ENCODE measurements around the gene TNFSF12. TPM values are rescaled to one million over a fixed set of nuclear protein-coding genes. Genes with fewer than 3 reads are reported as not detected.
"Not testable (repeated sequence)": the region's sequence is repeated elsewhere in the genome, so short reads cannot be mapped to it uniquely, and the experiment has no call there.

TNFSF12 gene
- total and polyA plus RNA-seq, 12 donors: 3.3 to 134 (median 54.7) TPM

GRCh38 chr17:7593296-7593695, 44.4 kb downstream of the TNFSF12 start:
- Histone ChIP-seq H3K36me3 (replicated peaks in 1 of 2) (peaks cover 0 to 75% of the 10 kb centered on the region in 2 donors), H3K4me3 (no peak overlapping the region), H3K27me3 (no peaks in the 10 kb centered on the region), H3K27ac (no peak overlapping the region), H3K9me3 (replicated peaks in 1 of 3) (no peaks in the 10 kb centered on the region), H3K4me1 (replicated peaks in 1 of 2) (peaks cover 0 to 10% of the 10 kb centered on the region in 2 donors)
- no peak for TF ChIP-seq CTCF (IDR thresholded peaks at IDR 0.05)
- TF ChIP-seq POLR2A (IDR thresholded peaks at IDR 0.05): no peak
- DNase-seq: no peak
- WGBS, 4 donors: 83 to 91% (median 86%) methylated on average over 12 of the region's 12 CpGs
- intact Hi-C loops (cut with DNase I): no loop called here

GRCh38 chr17:7597561-7597960, 48.7 kb downstream of the TNFSF12 start:
- DNase-seq; H3K27me3 ChIP-seq; intact Hi-C loops (cut with DNase I); H3K27ac ChIP-seq; H3K4me1 ChIP-seq (replicated peaks in 1 of 2); H3K4me3 ChIP-seq; H3K9me3 ChIP-seq (replicated peaks in 1 of 3): not testable (repeated sequence)
- WGBS, 4 donors: 51 to 83% (median 72%) methylated on average over 5 of the region's 5 CpGs
- peaks cover 0 to 97% of the 10 kb centered on the region in 2 donors for H3K36me3 ChIP-seq (replicated peaks in 1 of 2)

DNA sequence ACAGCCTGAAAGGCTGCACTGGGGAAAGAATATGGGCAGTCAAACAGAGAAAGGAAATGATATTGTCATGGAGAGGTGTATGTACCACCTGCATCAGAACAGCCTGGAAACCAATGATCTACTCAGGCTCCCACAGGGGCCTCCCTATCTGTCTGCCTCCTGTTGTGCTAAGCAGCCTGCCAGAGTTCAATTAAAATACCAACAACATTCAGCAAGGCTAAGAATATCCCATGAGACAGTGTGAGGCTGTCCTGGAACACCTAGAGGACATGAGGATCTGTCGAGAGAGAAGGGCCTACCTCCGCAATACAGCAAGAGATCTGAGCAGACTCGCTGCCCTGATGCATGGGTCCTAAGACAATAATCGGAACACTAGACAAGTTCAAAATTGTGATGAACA, 57.4 kb downstream of the TNFSF12 start:
- intact Hi-C loops (cut with DNase I): no loop called here
- no peak for DNase-seq
- H3K27me3 ChIP-seq: no peaks in the 10 kb centered on the region
- TF ChIP-seq CTCF (IDR thresholded peaks at IDR 0.05): no peak
- TF ChIP-seq POLR2A (IDR thresholded peaks at IDR 0.05): no peak
- peaks cover 0 to 56% of the 10 kb centered on the region in 2 donors for H3K36me3 ChIP-seq (replicated peaks in 1 of 2)
- peaks cover 3 to 24% of the 10 kb centered on the region in 2 donors for H3K4me1 ChIP-seq (replicated peaks in 1 of 2)
- no peak overlapping the region for H3K27ac ChIP-seq
- H3K9me3 ChIP-seq (replicated peaks in 1 of 3): no peaks in the 10 kb centered on the region
- WGBS, 4 donors: 85 to 95% (median 90%) methylated on average over 4 of the region's 4 CpGs
- no peak overlapping the region for H3K4me3 ChIP-seq

Small RNAs within 50 kb of the gene (small RNA-seq; reads per million reads assigned to genes)
- gene CD68 (0 reads per million in 2 donors), gene RF00019 (0 reads per million in 2 donors), gene SNORA48 (0 reads per million in 2 donors), gene SNORD10 (0 reads per million in 2 donors)

Other genes starting within 250 kb of the TNFSF12 start
Only the 30 nearest of the 32 such genes appear.
- 10 to 100 TPM; 10.4 to 46.9 (median 25.0) TPM for gene NEURL4, start 219.7 kb upstream of the TNFSF12 start, total RNA-seq
- gene NEURL4, start 219.7 kb upstream of the TNFSF12 start, polyA plus RNA-seq: 100 to 1,000 TPM in 1 of 3 donors, 10 to 100 TPM in 1, 1 to 10 TPM in 1; 8.7 to 111 (median 45.5) TPM
- gene ACAP1, start 212.5 kb upstream of the TNFSF12 start, total RNA-seq: 10 to 100 TPM in 4 of 9 donors, 1 to 10 TPM in 5; 2.9 to 54.7 (median 9.7) TPM
- 10 to 100 TPM in 2 of 3 donors, 1 to 10 TPM in 1; 2.1 to 54.1 (median 21.9) TPM for gene ACAP1, start 212.5 kb upstream of the TNFSF12 start, polyA plus RNA-seq
- gene KCTD11, start 196.9 kb upstream of the TNFSF12 start, total RNA-seq: 10 to 100 TPM in 6 of 9 donors, 1 to 10 TPM in 3; 6.8 to 13.8 (median 11.5) TPM
- gene KCTD11, start 196.9 kb upstream of the TNFSF12 start, polyA plus RNA-seq: 1 to 10 TPM; 5.2 to 10.0 (median 7.1) TPM
- gene TMEM95, start 193.9 kb upstream of the TNFSF12 start, total RNA-seq: not detected
- not detected for gene TMEM95, start 193.9 kb upstream of the TNFSF12 start, polyA plus RNA-seq
- 1 to 10 TPM in 7 of 9 donors, under 1 TPM in 2; 0.06 to 8.7 (median 2.1) TPM for gene TNK1, start 168.0 kb upstream of the TNFSF12 start, total RNA-seq
- 1 to 10 TPM in 2 of 3 donors, under 1 TPM in 1; 0.13 to 3.9 (median 1.6) TPM for gene TNK1, start 168.0 kb upstream of the TNFSF12 start, polyA plus RNA-seq
- 10 to 100 TPM in 8 of 9 donors, 1 to 10 TPM in 1; 7.7 to 34.5 (median 27.0) TPM for gene PLSCR3, start 154.5 kb upstream of the TNFSF12 start, total RNA-seq
- gene PLSCR3, start 154.5 kb upstream of the TNFSF12 start, polyA plus RNA-seq: 10 to 100 TPM; 13.2 to 42.5 (median 32.9) TPM
- 100 to 1,000 TPM in 3 of 9 donors, 10 to 100 TPM in 6; 52.9 to 205 (median 92.4) TPM for gene TMEM256, start 145.0 kb upstream of the TNFSF12 start, total RNA-seq
- gene TMEM256, start 145.0 kb upstream of the TNFSF12 start, polyA plus RNA-seq: 100 to 1,000 TPM in 2 of 3 donors, 10 to 100 TPM in 1; 48.5 to 334 (median 254) TPM
- gene NLGN2, start 141.2 kb upstream of the TNFSF12 start, total RNA-seq: 10 to 100 TPM in 6 of 9 donors, 1 to 10 TPM in 3; 2.8 to 34.8 (median 14.4) TPM
- gene NLGN2, start 141.2 kb upstream of the TNFSF12 start, polyA plus RNA-seq: 10 to 100 TPM in 2 of 3 donors, 1 to 10 TPM in 1; 7.7 to 44.6 (median 28.1) TPM
- gene SPEM1, start 128.7 kb upstream of the TNFSF12 start, total RNA-seq: not detected
- not detected for gene SPEM1, start 128.7 kb upstream of the TNFSF12 start, polyA plus RNA-seq
- gene SPEM2, start 123.4 kb upstream of the TNFSF12 start, total RNA-seq: not detected
- gene SPEM2, start 123.4 kb upstream of the TNFSF12 start, polyA plus RNA-seq: not detected
- gene SPEM3, start 120.2 kb upstream of the TNFSF12 start, total RNA-seq: not detected
- not detected for gene SPEM3, start 120.2 kb upstream of the TNFSF12 start, polyA plus RNA-seq
- gene TMEM102, start 113.6 kb upstream of the TNFSF12 start, total RNA-seq: 10 to 100 TPM in 4 of 9 donors, 1 to 10 TPM in 5; 5.7 to 26.6 (median 8.8) TPM
- 1 to 10 TPM; 2.1 to 8.7 (median 6.6) TPM for gene TMEM102, start 113.6 kb upstream of the TNFSF12 start, polyA plus RNA-seq
- gene FGF11, start 109.5 kb upstream of the TNFSF12 start, total RNA-seq: 10 to 100 TPM; 12.1 to 76.7 (median 23.4) TPM
- 10 to 100 TPM; 10.2 to 33.2 (median 19.2) TPM for gene FGF11, start 109.5 kb upstream of the TNFSF12 start, polyA plus RNA-seq
- gene CHRNB1, start 104.0 kb upstream of the TNFSF12 start, total RNA-seq: 10 to 100 TPM; 18.7 to 56.3 (median 37.9) TPM
- 10 to 100 TPM; 32.2 to 40.8 (median 32.9) TPM for gene CHRNB1, start 104.0 kb upstream of the TNFSF12 start, polyA plus RNA-seq
- gene ZBTB4, start 69.4 kb upstream of the TNFSF12 start, total RNA-seq: 100 to 1,000 TPM in 1 of 9 donors, 10 to 100 TPM in 8; 16.6 to 111 (median 75.3) TPM
- gene ZBTB4, start 69.4 kb upstream of the TNFSF12 start, polyA plus RNA-seq: 10 to 100 TPM; 30.0 to 59.6 (median 54.6) TPM
- gene SLC35G6, start 67.6 kb upstream of the TNFSF12 start, total RNA-seq: not detected
- gene SLC35G6, start 67.6 kb upstream of the TNFSF12 start, polyA plus RNA-seq: under 1 TPM in 1 of 3 donors, not detected in 2; 0.24 TPM
- 100 to 1,000 TPM in 5 of 9 donors, 10 to 100 TPM in 4; 34.9 to 172 (median 117) TPM for gene POLR2A, start 64.7 kb upstream of the TNFSF12 start, total RNA-seq
- 10 to 100 TPM; 19.3 to 80.4 (median 58.7) TPM for gene POLR2A, start 64.7 kb upstream of the TNFSF12 start, polyA plus RNA-seq
- gene TNFSF13, start 9.7 kb downstream of the TNFSF12 start, total RNA-seq: 10 to 100 TPM in 8 of 9 donors, under 1 TPM in 1; 1.00 to 75.2 (median 43.7) TPM
- gene TNFSF13, start 9.7 kb downstream of the TNFSF12 start, polyA plus RNA-seq: 10 to 100 TPM; 19.4 to 39.1 (median 25.2) TPM
- 10 to 100 TPM; 28.4 to 55.3 (median 44.2) TPM for gene SENP3, start 12.9 kb downstream of the TNFSF12 start, total RNA-seq
- 10 to 100 TPM; 29.0 to 72.4 (median 38.4) TPM for gene SENP3, start 12.9 kb downstream of the TNFSF12 start, polyA plus RNA-seq
- gene CD68, start 30.6 kb downstream of the TNFSF12 start, total RNA-seq: 100 to 1,000 TPM in 6 of 9 donors, 10 to 100 TPM in 3; 19.4 to 177 (median 157) TPM
- 100 to 1,000 TPM in 2 of 3 donors, 10 to 100 TPM in 1; 32.3 to 207 (median 133) TPM for gene CD68, start 30.6 kb downstream of the TNFSF12 start, polyA plus RNA-seq
- gene MPDU1, start 34.8 kb downstream of the TNFSF12 start, total RNA-seq: 100 to 1,000 TPM in 6 of 9 donors, 10 to 100 TPM in 3; 65.9 to 267 (median 124) TPM
- 100 to 1,000 TPM in 1 of 3 donors, 10 to 100 TPM in 2; 70.1 to 200 (median 81.6) TPM for gene MPDU1, start 34.8 kb downstream of the TNFSF12 start, polyA plus RNA-seq
- 1 to 10 TPM in 1 of 9 donors, under 1 TPM in 6, not detected in 2; 0.42 to 2.0 (median 0.92) TPM for gene SOX15, start 41.0 kb downstream of the TNFSF12 start, total RNA-seq
- gene SOX15, start 41.0 kb downstream of the TNFSF12 start, polyA plus RNA-seq: 1 to 10 TPM in 2 of 3 donors, under 1 TPM in 1; 0.29 to 2.4 (median 1.9) TPM
- gene FXR2, start 65.8 kb downstream of the TNFSF12 start, total RNA-seq: 10 to 100 TPM; 35.6 to 68.6 (median 45.5) TPM
- gene FXR2, start 65.8 kb downstream of the TNFSF12 start, polyA plus RNA-seq: 10 to 100 TPM; 42.2 to 73.1 (median 42.4) TPM
- gene SAT2, start 78.8 kb downstream of the TNFSF12 start, total RNA-seq: 100 to 1,000 TPM; 165 to 403 (median 233) TPM
- gene SAT2, start 78.8 kb downstream of the TNFSF12 start, polyA plus RNA-seq: 100 to 1,000 TPM; 190 to 700 (median 511) TPM
- gene SHBG, start 81.1 kb downstream of the TNFSF12 start, total RNA-seq: 1 to 10 TPM in 8 of 9 donors, under 1 TPM in 1; 0.30 to 2.9 (median 1.9) TPM
- gene SHBG, start 81.1 kb downstream of the TNFSF12 start, polyA plus RNA-seq: 1 to 10 TPM; 1.2 to 3.8 (median 2.0) TPM
- 10 to 100 TPM in 5 of 9 donors, 1 to 10 TPM in 4; 1.2 to 32.6 (median 14.5) TPM for gene ATP1B2, start 101.9 kb downstream of the TNFSF12 start, total RNA-seq
- 1 to 10 TPM; 7.9 to 9.2 (median 8.5) TPM for gene ATP1B2, start 101.9 kb downstream of the TNFSF12 start, polyA plus RNA-seq
- gene TP53, start 138.4 kb downstream of the TNFSF12 start, total RNA-seq: 10 to 100 TPM in 8 of 9 donors, 1 to 10 TPM in 1; 9.7 to 85.9 (median 28.3) TPM
- gene TP53, start 138.4 kb downstream of the TNFSF12 start, polyA plus RNA-seq: 10 to 100 TPM; 13.4 to 19.9 (median 17.4) TPM
- gene WRAP53, start 139.4 kb downstream of the TNFSF12 start, total RNA-seq: 10 to 100 TPM in 1 of 9 donors, 1 to 10 TPM in 8; 3.4 to 15.3 (median 6.7) TPM
- gene WRAP53, start 139.4 kb downstream of the TNFSF12 start, polyA plus RNA-seq: 10 to 100 TPM in 2 of 3 donors, 1 to 10 TPM in 1; 4.5 to 31.0 (median 21.1) TPM
- gene EFNB3, start 156.1 kb downstream of the TNFSF12 start, total RNA-seq: 1 to 10 TPM in 5 of 9 donors, under 1 TPM in 3, not detected in 1; 0.26 to 1.5 (median 1.1) TPM
- 1 to 10 TPM in 2 of 3 donors, under 1 TPM in 1; 0.61 to 4.3 (median 1.2) TPM for gene EFNB3, start 156.1 kb downstream of the TNFSF12 start, polyA plus RNA-seq
- gene DNAH2, start 168.7 kb downstream of the TNFSF12 start, total RNA-seq: under 1 TPM; 0.04 to 0.26 (median 0.11) TPM
- gene DNAH2, start 168.7 kb downstream of the TNFSF12 start, polyA plus RNA-seq: under 1 TPM; 0.02 to 0.08 (median 0.07) TPM